Gastroesophageal sphincter (tissue), 3 donors: ENCODE measurements around the gene CHRNA7.

ENCODE experiments used
- EP300 ChIP-seq: sonication (generic); formaldehyde crosslinking; IDR thresholded peaks from one replicate; pipeline ENCODE4 v1.6.1; 2017; ENCODE audit warnings: antibody characterized with exemption, mild to moderate bottlenecking
- TF ChIP-seq, protein P1 (sequence below), 4 experiments: fragments of 200-600 bp in 2 of 4; fragments of 450-650 bp in 2 of 4; sonication (generic) in 1 of 4; IDR thresholded peaks; one replicate each; pipeline ENCODE4 v1.5.1; 2017 to 2019; ENCODE audit warnings: antibody characterized with exemption in 4 of 4, mild to moderate bottlenecking in 2 of 4, moderate library complexity in 2 of 4

GRCh38 chr15:32014953-32015352 is 15.4 kb upstream of the CHRNA7 start:
- TF ChIP-seq EP300: no peak
- TF ChIP-seq, protein P1, sequence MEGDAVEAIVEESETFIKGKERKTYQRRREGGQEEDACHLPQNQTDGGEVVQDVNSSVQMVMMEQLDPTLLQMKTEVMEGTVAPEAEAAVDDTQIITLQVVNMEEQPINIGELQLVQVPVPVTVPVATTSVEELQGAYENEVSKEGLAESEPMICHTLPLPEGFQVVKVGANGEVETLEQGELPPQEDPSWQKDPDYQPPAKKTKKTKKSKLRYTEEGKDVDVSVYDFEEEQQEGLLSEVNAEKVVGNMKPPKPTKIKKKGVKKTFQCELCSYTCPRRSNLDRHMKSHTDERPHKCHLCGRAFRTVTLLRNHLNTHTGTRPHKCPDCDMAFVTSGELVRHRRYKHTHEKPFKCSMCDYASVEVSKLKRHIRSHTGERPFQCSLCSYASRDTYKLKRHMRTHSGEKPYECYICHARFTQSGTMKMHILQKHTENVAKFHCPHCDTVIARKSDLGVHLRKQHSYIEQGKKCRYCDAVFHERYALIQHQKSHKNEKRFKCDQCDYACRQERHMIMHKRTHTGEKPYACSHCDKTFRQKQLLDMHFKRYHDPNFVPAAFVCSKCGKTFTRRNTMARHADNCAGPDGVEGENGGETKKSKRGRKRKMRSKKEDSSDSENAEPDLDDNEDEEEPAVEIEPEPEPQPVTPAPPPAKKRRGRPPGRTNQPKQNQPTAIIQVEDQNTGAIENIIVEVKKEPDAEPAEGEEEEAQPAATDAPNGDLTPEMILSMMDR (IDR thresholded peaks at IDR 0.05): no peak
